ENCODE results near the gene DNASE1L2.

DNA sequence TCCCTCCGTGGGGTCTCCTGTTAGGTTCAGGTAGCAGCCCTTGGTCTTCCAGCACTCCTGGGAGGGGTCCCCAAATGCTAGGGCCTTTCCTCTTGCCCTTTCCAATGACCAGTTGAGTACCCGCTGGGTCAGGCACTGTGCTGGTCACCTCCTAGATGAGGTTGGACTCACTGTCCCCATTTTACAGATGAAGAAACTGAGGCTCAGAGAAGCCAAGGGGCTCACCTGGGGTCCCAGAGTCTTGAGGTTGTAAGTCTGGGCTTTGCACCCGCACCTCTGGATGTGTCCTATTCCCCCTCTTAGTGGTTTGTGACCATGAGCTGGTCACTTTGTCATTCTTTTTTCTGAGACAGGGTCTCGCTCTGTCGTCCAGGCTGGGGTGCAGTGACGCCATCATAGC is 38.5 kb upstream of the DNASE1L2 start:
- TF ChIP-seq, protein P1, sequence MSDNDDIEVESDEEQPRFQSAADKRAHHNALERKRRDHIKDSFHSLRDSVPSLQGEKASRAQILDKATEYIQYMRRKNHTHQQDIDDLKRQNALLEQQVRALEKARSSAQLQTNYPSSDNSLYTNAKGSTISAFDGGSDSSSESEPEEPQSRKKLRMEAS (IDR thresholded peaks at IDR 0.05), result no peak
- TF ChIP-seq, protein P2, sequence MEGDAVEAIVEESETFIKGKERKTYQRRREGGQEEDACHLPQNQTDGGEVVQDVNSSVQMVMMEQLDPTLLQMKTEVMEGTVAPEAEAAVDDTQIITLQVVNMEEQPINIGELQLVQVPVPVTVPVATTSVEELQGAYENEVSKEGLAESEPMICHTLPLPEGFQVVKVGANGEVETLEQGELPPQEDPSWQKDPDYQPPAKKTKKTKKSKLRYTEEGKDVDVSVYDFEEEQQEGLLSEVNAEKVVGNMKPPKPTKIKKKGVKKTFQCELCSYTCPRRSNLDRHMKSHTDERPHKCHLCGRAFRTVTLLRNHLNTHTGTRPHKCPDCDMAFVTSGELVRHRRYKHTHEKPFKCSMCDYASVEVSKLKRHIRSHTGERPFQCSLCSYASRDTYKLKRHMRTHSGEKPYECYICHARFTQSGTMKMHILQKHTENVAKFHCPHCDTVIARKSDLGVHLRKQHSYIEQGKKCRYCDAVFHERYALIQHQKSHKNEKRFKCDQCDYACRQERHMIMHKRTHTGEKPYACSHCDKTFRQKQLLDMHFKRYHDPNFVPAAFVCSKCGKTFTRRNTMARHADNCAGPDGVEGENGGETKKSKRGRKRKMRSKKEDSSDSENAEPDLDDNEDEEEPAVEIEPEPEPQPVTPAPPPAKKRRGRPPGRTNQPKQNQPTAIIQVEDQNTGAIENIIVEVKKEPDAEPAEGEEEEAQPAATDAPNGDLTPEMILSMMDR (IDR thresholded peaks at IDR 0.05; ENCODE audit: low read depth, low read length, missing input control), result no peak
- TF ChIP-seq TAF1 (conservative IDR thresholded peaks at IDR 0.05) (no peak), HNF4G (IDR thresholded peaks at IDR 0.05) (no peak), JUND (IDR thresholded peaks at IDR 0.05) (no peak), RAD21 (IDR thresholded peaks at IDR 0.05) (no peak)
- TF ChIP-seq, protein P3, sequence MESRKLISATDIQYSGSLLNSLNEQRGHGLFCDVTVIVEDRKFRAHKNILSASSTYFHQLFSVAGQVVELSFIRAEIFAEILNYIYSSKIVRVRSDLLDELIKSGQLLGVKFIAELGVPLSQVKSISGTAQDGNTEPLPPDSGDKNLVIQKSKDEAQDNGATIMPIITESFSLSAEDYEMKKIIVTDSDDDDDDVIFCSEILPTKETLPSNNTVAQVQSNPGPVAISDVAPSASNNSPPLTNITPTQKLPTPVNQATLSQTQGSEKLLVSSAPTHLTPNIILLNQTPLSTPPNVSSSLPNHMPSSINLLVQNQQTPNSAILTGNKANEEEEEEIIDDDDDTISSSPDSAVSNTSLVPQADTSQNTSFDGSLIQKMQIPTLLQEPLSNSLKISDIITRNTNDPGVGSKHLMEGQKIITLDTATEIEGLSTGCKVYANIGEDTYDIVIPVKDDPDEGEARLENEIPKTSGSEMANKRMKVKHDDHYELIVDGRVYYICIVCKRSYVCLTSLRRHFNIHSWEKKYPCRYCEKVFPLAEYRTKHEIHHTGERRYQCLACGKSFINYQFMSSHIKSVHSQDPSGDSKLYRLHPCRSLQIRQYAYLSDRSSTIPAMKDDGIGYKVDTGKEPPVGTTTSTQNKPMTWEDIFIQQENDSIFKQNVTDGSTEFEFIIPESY (IDR thresholded peaks at IDR 0.05), result no peak
- TF ChIP-seq, protein P4, sequence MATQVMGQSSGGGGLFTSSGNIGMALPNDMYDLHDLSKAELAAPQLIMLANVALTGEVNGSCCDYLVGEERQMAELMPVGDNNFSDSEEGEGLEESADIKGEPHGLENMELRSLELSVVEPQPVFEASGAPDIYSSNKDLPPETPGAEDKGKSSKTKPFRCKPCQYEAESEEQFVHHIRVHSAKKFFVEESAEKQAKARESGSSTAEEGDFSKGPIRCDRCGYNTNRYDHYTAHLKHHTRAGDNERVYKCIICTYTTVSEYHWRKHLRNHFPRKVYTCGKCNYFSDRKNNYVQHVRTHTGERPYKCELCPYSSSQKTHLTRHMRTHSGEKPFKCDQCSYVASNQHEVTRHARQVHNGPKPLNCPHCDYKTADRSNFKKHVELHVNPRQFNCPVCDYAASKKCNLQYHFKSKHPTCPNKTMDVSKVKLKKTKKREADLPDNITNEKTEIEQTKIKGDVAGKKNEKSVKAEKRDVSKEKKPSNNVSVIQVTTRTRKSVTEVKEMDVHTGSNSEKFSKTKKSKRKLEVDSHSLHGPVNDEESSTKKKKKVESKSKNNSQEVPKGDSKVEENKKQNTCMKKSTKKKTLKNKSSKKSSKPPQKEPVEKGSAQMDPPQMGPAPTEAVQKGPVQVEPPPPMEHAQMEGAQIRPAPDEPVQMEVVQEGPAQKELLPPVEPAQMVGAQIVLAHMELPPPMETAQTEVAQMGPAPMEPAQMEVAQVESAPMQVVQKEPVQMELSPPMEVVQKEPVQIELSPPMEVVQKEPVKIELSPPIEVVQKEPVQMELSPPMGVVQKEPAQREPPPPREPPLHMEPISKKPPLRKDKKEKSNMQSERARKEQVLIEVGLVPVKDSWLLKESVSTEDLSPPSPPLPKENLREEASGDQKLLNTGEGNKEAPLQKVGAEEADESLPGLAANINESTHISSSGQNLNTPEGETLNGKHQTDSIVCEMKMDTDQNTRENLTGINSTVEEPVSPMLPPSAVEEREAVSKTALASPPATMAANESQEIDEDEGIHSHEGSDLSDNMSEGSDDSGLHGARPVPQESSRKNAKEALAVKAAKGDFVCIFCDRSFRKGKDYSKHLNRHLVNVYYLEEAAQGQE (IDR thresholded peaks at IDR 0.05), result no peak

Measured in liver (tissue), 3 donors.